T-cell (primary cell): ENCODE results near the gene TOMM34. TPM values are rescaled to one million over a fixed set of nuclear protein-coding genes. Genes with fewer than 3 reads are reported as not detected.
A peak's percentile ranks its signal among the peaks of the same experiment; 100 is the strongest.

Source experiments
- ATAC-seq, 4 experiments: fragments of 200-7000 bp in 3 of 4; fragments of 150-1000 bp in 1 of 4; cut with Tn5 transposase; replicated peaks in 1 of 4; 1 replicate in 3 of 4; 2 replicates in 1 of 4; pipeline ENCODE4 v1.10.0; 2021; ENCODE audit warnings: moderate library complexity in 3 of 4, mild to moderate bottlenecking in 2 of 4, moderate number of reproducible peaks in 1 of 4
- CTCF ChIA-PET, 2 donors: fragments of 300-600 bp; sonication (Branson Sonifier 250); formaldehyde crosslinking; loops; one replicate each; lab custom pipeline; 2022; ENCODE audit warnings: antibody characterized with exemption in 2 of 2; lab: Charles Lee
- POLR2A ChIA-PET, 2 donors: fragments of 300-600 bp; sonication (Branson Sonifier 250); formaldehyde crosslinking; loops; one replicate each; lab custom pipeline; 2022; ENCODE audit warnings: antibody characterized with exemption in 2 of 2; lab: Charles Lee
- DNase-seq, 35 experiments: peaks; one replicate each; pipeline versions ENCODE4 v3.0.0 to v3.0.0-alpha.2; 2013 to 2023
- H3K27ac ChIP-seq: one replicate; pipeline ENCODE4 v1.5.1; 2013; ENCODE audit warnings: low read length
- H3K27me3 ChIP-seq, 2 experiments: replicated peaks in 1 of 2; 1 replicate in 1 of 2; 2 replicates in 1 of 2; pipeline versions ENCODE4 v1.6.1 to v1.7.0; 2013; ENCODE audit warnings: low read length in 1 of 2, mixed read lengths in 1 of 2; ENCODE audit not compliant: control insufficient read depth in 2 of 2, insufficient read depth in 2 of 2; ENCODE audit errors: extremely low read depth in 1 of 2
- H3K36me3 ChIP-seq, 2 donors: 1 replicate in 1 of 2; 2 replicates in 1 of 2; pipeline versions ENCODE4 v1.6.1 to v1.7.0; 2013; ENCODE audit warnings: low read length in 1 of 2; ENCODE audit not compliant: control insufficient read depth in 2 of 2, insufficient read depth in 1 of 2; ENCODE audit errors: extremely low read depth in 1 of 2
- H3K4me1 ChIP-seq, 2 experiments: 1 replicate in 1 of 2; 2 replicates in 1 of 2; pipeline versions ENCODE4 v1.6.1 to v1.7.0; 2013; ENCODE audit warnings: low read length in 2 of 2, mixed read lengths in 1 of 2; ENCODE audit not compliant: insufficient read depth in 2 of 2, control insufficient read depth in 1 of 2; ENCODE audit errors: extremely low read depth in 1 of 2
- H3K4me3 ChIP-seq, 2 donors: 1 replicate in 1 of 2; 2 replicates in 1 of 2; pipeline versions ENCODE4 v1.5.1 to v1.7.0; 2013; ENCODE audit warnings: mild to moderate bottlenecking in 2 of 2, low read length in 1 of 2, moderate library complexity in 1 of 2; ENCODE audit not compliant: control insufficient read depth in 1 of 2; ENCODE audit errors: extremely low read depth in 1 of 2
- H3K9me3 ChIP-seq: 2 replicates; pipeline ENCODE4 v1.7.0; 2013
- H3K27ac Mint-ChIP-seq, 2 donors: one replicate each; pipeline ENCODE4 v1.8.0; 2020 to 2021; ENCODE audit warnings: mild to moderate bottlenecking in 2 of 2, mixed read lengths in 2 of 2
- H3K27me3 Mint-ChIP-seq, 2 donors: one replicate each; pipeline ENCODE4 v1.8.0; 2021 to 2022; ENCODE audit warnings: mixed read lengths in 2 of 2
- H3K36me3 Mint-ChIP-seq: one replicate; pipeline ENCODE4 v1.8.0; 2021; ENCODE audit warnings: mixed read lengths
- H3K4me1 Mint-ChIP-seq, 3 donors: one replicate each; pipeline ENCODE4 v1.8.0; 2020 to 2022; ENCODE audit warnings: mixed read lengths in 3 of 3, mild to moderate bottlenecking in 1 of 3
- H3K4me3 Mint-ChIP-seq, 3 donors: one replicate each; pipeline ENCODE4 v1.8.0; 2020 to 2022; ENCODE audit warnings: mild to moderate bottlenecking in 3 of 3, mixed read lengths in 3 of 3, moderate library complexity in 3 of 3
- H3K9me3 Mint-ChIP-seq, 3 donors: one replicate each; pipeline ENCODE4 v1.8.0; 2020 to 2022; ENCODE audit warnings: mixed read lengths in 3 of 3
- WGBS: methylation state at CpG from one replicate; pipeline ENCODE4 v1.1.5; 2013; ENCODE audit warnings: missing lambda C conversion rate; ENCODE audit not compliant: insufficient coverage; 5-methylcytosine and 5-hydroxymethylcytosine counted together
- total RNA-seq, 35 experiments: library from RNA in 6 of 35; stranded (reverse) in 6 of 35; fragments of 120-200 nt in 1 of 35; gene quantifications; one replicate each; pipeline versions ENCODE4 v1.2.1 to v1.2.4 and lab custom pipeline; 2013 to 2026

Gene TOMM34
- total RNA-seq, 5 donors from 2014 or later (not counting 1 experiment from before 2014, with no cell fraction given): 7.8 to 12.8 (median 11.4) TPM

- no peaks in the 10 kb centered on the region for H3K27me3 ChIP-seq
- no peaks in the 10 kb centered on the region for H3K27me3 Mint-ChIP-seq
- peak in 34 of 35 experiments; percentile 12 to 92 (median 62) for DNase-seq
- peaks cover 47 to 67% of the 10 kb centered on the region in 2 experiments for H3K4me1 ChIP-seq
- peaks cover 8 to 71% of the 10 kb centered on the region in 2 donors for H3K36me3 ChIP-seq
- peaks cover 90 to 95% (median 92%) of the 10 kb centered on the region in 3 donors for H3K4me1 Mint-ChIP-seq
- ATAC-seq: peak; percentile 83 to 88 (median 86)
- no peaks in the 10 kb centered on the region for H3K9me3 ChIP-seq
- peak overlapping the region; percentile 39 to 44 for H3K4me3 ChIP-seq
- ChIA-PET CTCF (interaction anchor here (0.8 to 2.6 kb wide), 12 partner anchors 8 to 101 kb away, joined by 3 to 17 read pairs (median 4); partner anchors contain the start of gene TOMM34 (in 1 of the 2)), POLR2A (interaction anchor here (0.8 to 2.0 kb wide), 7 partner anchors 8 to 18 kb away, joined by 3 to 25 read pairs (median 7); no protein-coding TSS in a partner anchor)
- peaks cover 0 to 7% (median 0%) of the 10 kb centered on the region in 3 donors for H3K9me3 Mint-ChIP-seq
- no CpG with 5 or more reads among the region's 2 CpGs for WGBS
- peak overlapping the region; percentile 91 for H3K27ac ChIP-seq
- H3K27ac Mint-ChIP-seq: peak overlapping the region; percentile 93 to 98
- H3K4me3 Mint-ChIP-seq: peak overlapping the region; percentile 71 to 84 (median 76)
- H3K36me3 Mint-ChIP-seq: peaks cover 69% of the 10 kb centered on the region
Measured at GRCh38 chr20:44979090-44979621, 19.0 kb upstream of the TOMM34 start.

- H3K27ac Mint-ChIP-seq: peak overlapping the region; percentile 93 to 98
- H3K27me3 Mint-ChIP-seq: no peaks in the 10 kb centered on the region
- DNase-seq (no peak), ATAC-seq (no peak)
- Histone ChIP-seq H3K27ac (peak overlapping the region; percentile 91), H3K27me3 (no peaks in the 10 kb centered on the region), H3K4me3 (no peak overlapping the region), H3K9me3 (no peaks in the 10 kb centered on the region), H3K4me1 (peaks cover 37 to 78% of the 10 kb centered on the region in 2 experiments), H3K36me3 (peaks cover 8 to 69% of the 10 kb centered on the region in 2 donors)
- CTCF ChIA-PET: no interaction called here
- peaks cover 0 to 7% (median 0%) of the 10 kb centered on the region in 3 donors for H3K9me3 Mint-ChIP-seq
- H3K36me3 Mint-ChIP-seq: peaks cover 65% of the 10 kb centered on the region
- WGBS: no CpG with 5 or more reads among the region's 4 CpGs
- H3K4me3 Mint-ChIP-seq: peak overlapping the region in 1 of 3 donors; percentile 84
- POLR2A ChIA-PET: no interaction called here
- H3K4me1 Mint-ChIP-seq: peaks cover 87 to 96% (median 92%) of the 10 kb centered on the region in 3 donors
Measured at GRCh38 chr20:44976698-44977097, 16.5 kb upstream of the TOMM34 start.

- H3K27ac ChIP-seq: peak overlapping the region; percentile 10
- H3K4me3 ChIP-seq: no peak overlapping the region
- Mint-ChIP-seq H3K36me3 (peaks cover 55% of the 10 kb centered on the region), H3K27me3 (no peaks in the 10 kb centered on the region), H3K4me3 (peak overlapping the region; percentile 53 to 67 (median 55)), H3K4me1 (peaks cover 78 to 95% (median 89%) of the 10 kb centered on the region in 3 donors), H3K9me3 (peaks cover 0 to 7% (median 0%) of the 10 kb centered on the region in 3 donors), H3K27ac (peak overlapping the region; percentile 82 to 89)
- ATAC-seq: no peak
- H3K27me3 ChIP-seq: no peaks in the 10 kb centered on the region
- no CpG with 5 or more reads among the region's 2 CpGs for WGBS
- H3K4me1 ChIP-seq: peaks cover 16 to 59% of the 10 kb centered on the region in 2 experiments
- DNase-seq: no peak
- ChIA-PET CTCF (no interaction called here), POLR2A (no interaction called here)
- no peaks in the 10 kb centered on the region for H3K9me3 ChIP-seq
- peaks cover 8 to 47% of the 10 kb centered on the region in 2 donors for H3K36me3 ChIP-seq
Measured at GRCh38 chr20:44973053-44973452, 12.9 kb upstream of the TOMM34 start.

DNA sequence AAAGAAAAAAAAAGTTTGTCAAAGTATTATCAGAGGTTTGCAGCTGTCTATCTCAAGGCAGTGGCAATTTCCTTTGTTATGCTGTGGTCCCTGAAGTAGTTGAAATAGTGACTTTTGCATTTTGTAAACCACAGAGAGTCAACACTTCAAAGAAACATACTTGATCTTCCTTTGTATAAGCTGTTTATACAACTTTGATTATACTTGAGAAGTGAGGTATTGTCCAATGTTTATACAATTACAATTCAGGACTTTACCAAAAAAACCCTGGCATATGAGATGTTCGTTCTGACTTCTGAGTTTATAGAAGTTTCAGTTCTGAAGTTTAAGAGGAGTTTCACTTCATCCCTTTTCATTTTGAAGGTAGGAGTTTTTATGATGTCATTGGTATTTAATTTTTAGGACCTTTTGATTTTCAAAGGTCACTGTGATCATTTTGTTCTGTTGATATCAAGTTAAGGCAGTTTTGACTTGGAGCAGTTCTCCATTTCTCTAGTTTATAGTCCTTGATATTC lies 10.1 kb upstream of the TOMM34 start:
- Histone ChIP-seq H3K36me3 (peaks cover 8 to 29% of the 10 kb centered on the region in 2 donors), H3K9me3 (no peaks in the 10 kb centered on the region), H3K4me3 (peak overlapping the region; percentile 44 to 95), H3K27me3 (no peaks in the 10 kb centered on the region), H3K27ac (peak overlapping the region; percentile 84), H3K4me1 (peaks cover 16 to 40% of the 10 kb centered on the region in 2 experiments)
- H3K36me3 Mint-ChIP-seq: peaks cover 41% of the 10 kb centered on the region
- ATAC-seq: no peak
- no peaks in the 10 kb centered on the region for H3K27me3 Mint-ChIP-seq
- H3K9me3 Mint-ChIP-seq: no peaks in the 10 kb centered on the region
- no CpG with 5 or more reads among the region's 1 CpG for WGBS
- ChIA-PET POLR2A (interaction anchor here (0.6 to 2.4 kb wide), 7 partner anchors 9 to 28 kb away, joined by 3 to 12 read pairs (median 5); partner anchors contain the start of gene TOMM34 (in 1 of the 2)), CTCF (interaction anchor here (0.6 to 2.0 kb wide), 5 partner anchors 9 to 82 kb away, joined by 3 to 10 read pairs (median 6); partner anchors contain the start of gene TOMM34 (in 1 of the 2))
- peaks cover 60 to 88% (median 72%) of the 10 kb centered on the region in 3 donors for H3K4me1 Mint-ChIP-seq
- H3K27ac Mint-ChIP-seq: peak overlapping the region; percentile 91 to 94
- DNase-seq: peak in 1 of 35 experiments; percentile 65
- peak overlapping the region; percentile 86 to 99 (median 98) for H3K4me3 Mint-ChIP-seq

GRCh38 chr20:44969300-44969894 lies 9.2 kb upstream of the TOMM34 start:
- Mint-ChIP-seq H3K27ac (peak overlapping the region; percentile 93 to 96), H3K36me3 (peaks cover 32% of the 10 kb centered on the region), H3K4me1 (peaks cover 53 to 82% (median 65%) of the 10 kb centered on the region in 3 donors), H3K4me3 (peak overlapping the region; percentile 86 to 99 (median 98)), H3K9me3 (no peaks in the 10 kb centered on the region), H3K27me3 (no peaks in the 10 kb centered on the region)
- DNase-seq (peak in 5 of 35 experiments; percentile 13 to 65 (median 22)), ATAC-seq (peak in 1 of 4 experiments; percentile 17)
- H3K9me3 ChIP-seq: no peaks in the 10 kb centered on the region
- WGBS: 25% methylated on average over 2 of the region's 3 CpGs
- peaks cover 18 to 34% of the 10 kb centered on the region in 2 experiments for H3K4me1 ChIP-seq
- peaks cover under 1 to 20% of the 10 kb centered on the region in 2 donors for H3K36me3 ChIP-seq
- POLR2A ChIA-PET: interaction anchor here (0.5 to 1.0 kb wide), 3 partner anchors 9 to 10 kb away, joined by 3 to 8 read pairs (median 4); no protein-coding TSS in a partner anchor
- H3K27me3 ChIP-seq: no peaks in the 10 kb centered on the region
- peak overlapping the region; percentile 84 for H3K27ac ChIP-seq
- peak overlapping the region; percentile 95 to 98 for H3K4me3 ChIP-seq
- CTCF ChIA-PET: no interaction called here
